ENCODE results near the gene SEMA3F. TPM values are rescaled to one million over a fixed set of nuclear protein-coding genes. Genes with fewer than 3 reads are reported as not detected.

The SEMA3F gene
- total RNA-seq, result 10 to 100 TPM in 1 of 4 donors, 1 to 10 TPM in 3; 5.2 to 40.1 (median 7.5) TPM

DNA sequence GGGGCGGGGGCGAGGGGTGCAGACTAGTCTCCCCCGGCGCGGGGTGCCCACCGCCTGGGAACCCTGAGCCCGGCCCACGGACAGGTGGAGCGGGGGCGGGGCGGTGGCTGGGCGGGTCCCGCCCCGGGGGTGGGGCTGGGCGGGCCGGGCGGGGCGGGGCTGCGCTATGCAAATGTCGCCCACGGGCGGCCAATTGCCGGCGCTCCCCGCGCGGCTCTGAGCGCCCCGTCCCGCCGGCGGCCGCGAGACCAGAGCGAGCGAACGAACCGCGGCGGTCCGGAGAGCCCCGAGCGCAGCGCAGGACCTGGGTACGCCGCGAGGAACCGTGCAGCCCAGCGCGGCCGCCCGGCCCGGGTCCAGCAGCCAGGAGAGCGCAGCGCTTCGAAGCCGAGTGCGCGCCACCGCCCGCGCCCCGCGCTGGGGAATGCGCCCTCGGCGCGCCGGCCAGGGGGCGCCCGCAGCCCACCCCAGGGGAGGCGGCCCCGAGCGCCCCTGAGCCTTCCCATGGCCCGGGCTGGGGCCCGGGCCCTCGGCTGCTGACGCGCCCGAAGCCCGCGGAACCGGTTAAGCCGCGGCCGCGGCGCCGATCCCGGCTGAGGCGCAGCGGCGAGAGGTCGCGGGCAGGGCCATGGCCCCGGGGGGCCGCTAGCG, at the start of gene SEMA3F:
Gene SEMA3F, plus strand, starts transcription at position 485 of the 651 bp plus-strand sequence. CDS start 4,299 bp downstream, outside the sequence.
- Histone ChIP-seq H3K4me1 (peaks cover 14 to 18% of the 10 kb centered on the region in 2 donors), H3K27me3 (no peaks in the 10 kb centered on the region), H3K9me3 (no peaks in the 10 kb centered on the region), H3K36me3 (no peaks in the 10 kb centered on the region), H3K4me3 (peak within 1 kb of the TSS; percentile 57 to 73 (median 64)), H3K27ac (peak within 1 kb of the TSS; percentile 64 to 82 (median 77))
- in situ Hi-C loops (cut with MboI; ENCODE audit: low sequenced_read_pairs in 4 of 4), result no loop called here
- peak; percentile 81 to 82 for ATAC-seq
- DNase-seq, result peak; percentile 33 to 62
- intact Hi-C loops (cut with DNase I; ENCODE audit: low total_unique reads), result loop anchor here (1.0 to 2.0 kb wide), 2 partner anchors 34 kb away; no protein-coding TSS in a partner anchor
- TF ChIP-seq, protein P1, sequence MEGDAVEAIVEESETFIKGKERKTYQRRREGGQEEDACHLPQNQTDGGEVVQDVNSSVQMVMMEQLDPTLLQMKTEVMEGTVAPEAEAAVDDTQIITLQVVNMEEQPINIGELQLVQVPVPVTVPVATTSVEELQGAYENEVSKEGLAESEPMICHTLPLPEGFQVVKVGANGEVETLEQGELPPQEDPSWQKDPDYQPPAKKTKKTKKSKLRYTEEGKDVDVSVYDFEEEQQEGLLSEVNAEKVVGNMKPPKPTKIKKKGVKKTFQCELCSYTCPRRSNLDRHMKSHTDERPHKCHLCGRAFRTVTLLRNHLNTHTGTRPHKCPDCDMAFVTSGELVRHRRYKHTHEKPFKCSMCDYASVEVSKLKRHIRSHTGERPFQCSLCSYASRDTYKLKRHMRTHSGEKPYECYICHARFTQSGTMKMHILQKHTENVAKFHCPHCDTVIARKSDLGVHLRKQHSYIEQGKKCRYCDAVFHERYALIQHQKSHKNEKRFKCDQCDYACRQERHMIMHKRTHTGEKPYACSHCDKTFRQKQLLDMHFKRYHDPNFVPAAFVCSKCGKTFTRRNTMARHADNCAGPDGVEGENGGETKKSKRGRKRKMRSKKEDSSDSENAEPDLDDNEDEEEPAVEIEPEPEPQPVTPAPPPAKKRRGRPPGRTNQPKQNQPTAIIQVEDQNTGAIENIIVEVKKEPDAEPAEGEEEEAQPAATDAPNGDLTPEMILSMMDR (IDR thresholded peaks at IDR 0.05 in 4 of 5, conservative IDR thresholded peaks at IDR 0.05 in 1 of 5), result peak in 3 of 5 experiments; percentile 40 to 55 (median 51)
- peak; percentile 68 to 79 for TF ChIP-seq POLR2A (IDR thresholded peaks at IDR 0.05)

DNA sequence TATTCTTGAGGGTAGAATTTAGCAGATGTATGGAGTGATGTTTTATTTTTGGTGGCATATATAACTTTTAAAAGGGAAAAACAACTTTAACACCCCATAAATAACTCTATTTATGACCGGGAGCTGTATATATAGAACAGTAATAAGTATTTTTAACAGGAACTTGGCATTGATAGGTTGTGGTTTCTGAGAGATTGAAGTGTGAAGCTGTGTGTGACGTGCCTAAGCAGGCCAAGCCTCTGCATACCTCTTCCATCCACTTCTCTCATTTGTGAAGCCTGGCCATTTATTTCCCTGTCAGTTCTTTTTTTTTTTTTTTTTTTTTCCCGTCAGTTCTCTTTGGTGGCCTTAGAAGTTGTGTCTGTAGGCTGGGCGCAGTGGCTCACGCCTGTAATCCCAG, 43.4 kb upstream of the SEMA3F start:
- Histone ChIP-seq H3K27me3 (no peaks in the 10 kb centered on the region), H3K4me1 (peaks cover 21 to 30% of the 10 kb centered on the region in 2 donors), H3K36me3 (peaks cover 22 to 97% of the 10 kb centered on the region in 2 donors), H3K9me3 (no peaks in the 10 kb centered on the region), H3K4me3 (no peak overlapping the region), H3K27ac (peak overlapping the region; percentile 65 to 78 (median 74))
- DNase-seq (no peak), ATAC-seq (peak; percentile 14 to 65)
- intact Hi-C loops (cut with DNase I; ENCODE audit: low total_unique reads) (no loop called here), in situ Hi-C loops (cut with MboI; ENCODE audit: low sequenced_read_pairs in 4 of 4) (no loop called here)
- TF ChIP-seq, protein P1 (IDR thresholded peaks at IDR 0.05 in 4 of 5, conservative IDR thresholded peaks at IDR 0.05 in 1 of 5), result no peak
- no peak for TF ChIP-seq POLR2A (IDR thresholded peaks at IDR 0.05)

DNA sequence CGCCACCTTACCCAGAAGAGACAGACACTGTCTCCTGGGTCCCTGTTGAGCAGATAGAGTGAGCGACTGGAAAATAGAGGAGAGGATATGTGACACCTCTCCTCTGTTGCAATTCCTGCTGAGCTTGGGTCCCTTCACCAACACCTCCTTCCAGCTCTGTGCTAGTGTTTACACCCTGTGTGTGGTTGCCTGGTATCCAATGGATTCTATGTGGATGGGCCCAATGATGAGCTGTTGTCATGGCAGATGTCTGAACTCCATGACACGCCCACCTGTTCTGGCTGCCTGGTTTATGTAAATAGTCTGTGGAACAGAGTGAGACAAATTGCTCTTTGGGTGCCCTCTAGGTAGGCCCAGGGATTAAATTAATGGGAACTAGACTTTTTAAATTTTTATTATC, 42.7 kb upstream of the SEMA3F start:
- ATAC-seq (peak; percentile 95 to 97), DNase-seq (peak; percentile 60 to 81)
- intact Hi-C loops (cut with DNase I; ENCODE audit: low total_unique reads) (no loop called here), in situ Hi-C loops (cut with MboI; ENCODE audit: low sequenced_read_pairs in 4 of 4) (no loop called here)
- H3K27ac ChIP-seq, result peak overlapping the region; percentile 65 to 78 (median 74)
- peaks cover 21 to 30% of the 10 kb centered on the region in 2 donors for H3K4me1 ChIP-seq
- H3K27me3 ChIP-seq, result no peaks in the 10 kb centered on the region
- no peaks in the 10 kb centered on the region for H3K9me3 ChIP-seq
- H3K4me3 ChIP-seq, result no peak overlapping the region
- no peak for TF ChIP-seq POLR2A (IDR thresholded peaks at IDR 0.05)
- TF ChIP-seq, protein P1 (IDR thresholded peaks at IDR 0.05 in 4 of 5, conservative IDR thresholded peaks at IDR 0.05 in 1 of 5), result no peak
- peaks cover 16 to 97% of the 10 kb centered on the region in 2 donors for H3K36me3 ChIP-seq

GRCh38 chr3:50117120-50117519, 38.0 kb upstream of the SEMA3F start:
- Histone ChIP-seq H3K27me3 (no peaks in the 10 kb centered on the region), H3K36me3 (peaks cover 6 to 83% of the 10 kb centered on the region in 2 donors), H3K4me1 (peaks cover 7 to 12% of the 10 kb centered on the region in 2 donors), H3K9me3 (no peaks in the 10 kb centered on the region), H3K27ac (no peak overlapping the region), H3K4me3 (no peak overlapping the region)
- intact Hi-C loops (cut with DNase I; ENCODE audit: low total_unique reads) (no loop called here), in situ Hi-C loops (cut with MboI; ENCODE audit: low sequenced_read_pairs in 4 of 4) (no loop called here)
- ATAC-seq, result no peak
- no peak for DNase-seq
- TF ChIP-seq, protein P1 (IDR thresholded peaks at IDR 0.05 in 4 of 5, conservative IDR thresholded peaks at IDR 0.05 in 1 of 5), result no peak
- TF ChIP-seq POLR2A (IDR thresholded peaks at IDR 0.05), result no peak

All from gastrocnemius medialis (tissue), 4 donors.